Activated CD8-positive, alpha-beta memory T cell treated with anti-CD3 and anti-CD28 coated beads for 24 hours (primary cell): ENCODE results near the gene GNAQ.

Experiments used
- DNase-seq: peaks from one replicate; pipeline ENCODE4 v3.0.0-alpha.2; 2020

GNAQ gene

DNA sequence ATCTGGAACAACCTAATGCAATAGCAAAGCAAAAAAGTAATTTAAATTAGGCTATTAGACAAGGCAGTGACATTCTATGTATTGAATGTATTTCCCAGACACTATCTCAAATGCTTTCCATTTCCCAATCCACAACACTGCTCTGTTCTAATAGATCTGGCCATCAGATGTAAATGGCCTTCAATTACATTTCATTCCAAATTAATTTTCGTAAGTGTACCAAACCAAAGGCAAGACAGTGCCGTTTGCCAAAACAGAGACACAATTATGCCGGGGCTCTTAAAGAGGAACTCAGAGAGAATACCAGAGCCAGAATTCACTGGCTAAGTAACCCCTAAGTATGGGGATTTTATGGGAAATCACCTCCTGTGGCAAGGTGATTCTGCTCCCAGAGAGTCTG lies 63.1 kb downstream of the GNAQ start:
- DNase-seq, result no peak

DNA sequence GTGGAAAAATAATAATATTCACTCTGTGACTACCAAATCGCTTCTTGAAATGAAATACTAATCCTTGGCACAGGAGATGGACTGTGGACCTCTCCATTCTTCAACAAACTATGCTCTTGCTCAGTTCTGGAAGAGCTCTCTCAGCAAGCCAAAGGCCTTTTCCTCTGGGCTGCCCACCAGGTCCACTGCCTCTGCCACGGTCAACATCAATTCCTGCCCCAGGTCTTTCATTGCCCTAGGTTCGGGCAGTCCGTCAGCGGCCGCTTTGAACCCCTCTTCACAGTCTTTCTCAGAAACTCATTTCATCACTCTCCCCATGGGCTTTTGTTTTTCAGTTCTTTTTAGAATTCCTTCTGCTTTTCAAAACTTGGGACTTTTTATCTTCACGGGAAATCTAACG lies 64.9 kb downstream of the GNAQ start:
- no peak for DNase-seq

DNA sequence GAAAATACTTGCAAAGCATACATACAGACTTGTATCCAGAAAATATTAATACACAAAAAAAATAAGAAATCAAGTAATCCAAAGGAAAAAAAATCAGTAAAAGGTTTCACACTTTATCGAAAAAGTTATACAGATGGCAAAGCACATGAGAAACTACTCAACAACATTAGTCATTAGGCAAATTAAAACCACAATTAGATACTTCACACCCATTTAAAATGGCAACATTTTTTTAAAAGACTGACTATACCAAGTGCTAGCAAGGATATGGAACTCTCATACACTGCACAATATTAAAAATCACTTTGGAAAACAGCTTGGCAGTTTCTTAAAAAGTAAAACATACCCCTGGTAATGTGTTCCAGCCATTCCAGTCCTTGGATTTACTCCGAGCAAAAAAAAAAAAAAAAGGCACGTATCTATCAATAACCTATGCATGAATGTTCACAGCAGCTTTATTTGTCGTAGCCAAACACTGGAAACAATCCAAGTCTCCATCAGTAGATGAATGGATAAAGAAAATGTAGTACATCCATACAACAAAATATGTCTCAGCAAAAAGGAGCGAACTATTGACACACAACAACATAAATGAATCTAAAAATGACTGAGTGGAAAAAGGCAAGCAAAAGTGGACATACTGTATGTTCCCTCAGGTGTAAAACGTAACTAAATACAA lies 66.0 kb downstream of the GNAQ start:
- no peak for DNase-seq

DNA sequence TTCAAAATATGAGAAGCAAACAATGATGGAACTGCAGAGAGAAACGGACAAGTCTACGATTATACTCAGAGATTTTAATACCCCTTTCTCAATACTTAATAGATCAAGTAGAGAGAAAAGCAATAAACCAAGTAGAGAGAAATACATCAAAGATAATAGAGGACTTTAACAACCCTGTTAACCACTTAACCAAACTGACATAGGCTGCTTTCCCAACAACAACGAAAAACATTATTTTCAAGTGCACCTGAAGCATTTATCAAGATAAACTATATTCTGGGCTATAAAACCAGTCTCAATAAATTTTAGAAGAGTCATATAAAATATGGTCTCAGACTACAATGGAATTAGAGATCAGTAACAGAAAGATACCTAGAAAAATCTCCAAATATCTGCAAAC lies 67.4 kb downstream of the GNAQ start:
- DNase-seq, result no peak

DNA sequence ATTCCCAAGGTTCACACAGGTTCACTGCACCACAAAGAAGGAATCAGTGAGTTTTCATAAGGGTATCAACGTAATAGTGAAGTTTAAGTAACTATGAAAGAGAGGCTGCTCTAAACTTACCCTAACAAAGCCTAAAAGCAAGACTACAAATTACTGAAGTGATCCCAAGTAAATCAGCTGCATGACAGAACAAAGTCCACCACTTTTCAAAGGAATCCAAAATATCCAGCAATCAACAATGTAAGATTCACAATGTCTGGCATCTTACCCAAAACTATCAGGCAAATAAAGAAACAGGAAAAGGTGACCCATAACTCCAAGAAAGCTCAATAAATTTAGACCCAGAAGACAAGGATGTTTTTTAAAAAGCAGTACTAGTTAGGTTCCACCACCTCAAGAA lies 70.1 kb downstream of the GNAQ start:
- no peak for DNase-seq

DNA sequence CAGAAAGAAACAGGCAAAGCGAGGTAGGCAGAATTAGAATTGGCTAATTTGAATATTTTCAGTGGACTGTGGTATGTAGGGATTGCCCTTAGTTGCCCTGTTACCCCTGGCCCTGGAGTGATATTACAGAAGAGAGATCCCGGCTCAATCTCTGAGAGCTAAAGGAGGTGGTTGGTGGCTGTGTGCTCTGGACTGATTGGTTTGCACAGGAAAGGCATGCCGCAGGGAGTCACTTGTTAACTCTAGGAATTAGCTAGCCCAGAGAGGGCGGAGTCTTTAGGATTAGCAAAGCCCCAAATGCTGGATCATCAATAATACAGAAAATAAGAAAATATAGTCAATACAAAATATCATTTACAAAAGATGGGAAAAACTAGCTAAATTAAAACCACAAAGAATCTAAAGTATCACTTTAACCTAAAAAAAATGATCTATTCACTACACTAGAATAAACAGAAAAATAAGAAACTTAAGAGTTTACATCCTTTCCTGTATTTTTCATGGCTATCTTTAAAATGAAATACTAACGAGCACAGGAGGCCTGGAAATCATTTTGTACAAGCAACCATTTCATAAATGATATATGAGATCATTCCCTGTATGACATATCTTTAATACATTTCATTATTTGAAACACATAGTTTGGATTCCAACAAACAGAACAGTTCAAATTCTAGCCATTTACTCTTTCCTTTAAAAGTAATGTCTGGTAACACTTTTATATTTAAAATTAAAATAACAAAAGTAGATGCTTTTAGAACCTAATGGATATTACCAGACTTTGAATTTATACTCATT lies 71.1 kb downstream of the GNAQ start:
- no peak for DNase-seq

DNA sequence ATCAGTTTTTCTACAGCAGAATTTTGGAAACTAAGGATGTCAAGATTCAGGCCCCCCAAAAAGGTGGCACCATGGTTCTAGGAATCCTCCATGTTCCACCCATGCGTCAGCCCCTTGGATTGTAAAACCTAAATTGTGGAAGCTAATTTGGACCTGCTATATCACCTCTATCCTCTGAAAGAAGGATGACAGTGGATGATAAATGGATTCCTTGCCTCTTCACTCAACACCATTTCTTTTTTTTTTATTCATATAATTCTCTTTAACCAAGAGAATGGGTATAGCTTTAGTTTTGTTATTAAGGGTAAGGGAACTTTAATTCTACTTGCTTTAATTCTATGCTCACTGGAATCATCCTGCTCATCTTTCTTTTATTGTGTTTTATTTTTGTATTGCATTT lies 71.8 kb downstream of the GNAQ start:
- DNase-seq, result no peak

DNA sequence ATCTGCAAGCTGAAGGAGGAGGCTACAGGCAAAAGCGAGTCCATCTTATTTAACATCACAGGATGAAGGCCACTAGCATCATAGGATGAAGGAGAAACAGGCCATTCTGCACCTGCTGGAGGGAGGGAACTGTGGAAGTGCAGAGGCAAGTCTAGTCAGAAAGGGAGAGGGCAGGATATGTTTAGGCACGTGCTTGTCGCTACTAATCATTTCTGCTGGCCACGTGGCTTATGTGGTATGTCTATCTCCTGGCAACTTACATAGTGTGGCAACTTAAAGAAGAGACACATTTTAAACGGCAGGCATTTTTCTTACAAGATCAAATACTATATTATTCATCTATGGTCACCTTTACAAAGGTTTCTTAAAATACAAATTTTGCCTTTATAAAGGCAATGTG lies 74.0 kb downstream of the GNAQ start:
- no peak for DNase-seq

DNA sequence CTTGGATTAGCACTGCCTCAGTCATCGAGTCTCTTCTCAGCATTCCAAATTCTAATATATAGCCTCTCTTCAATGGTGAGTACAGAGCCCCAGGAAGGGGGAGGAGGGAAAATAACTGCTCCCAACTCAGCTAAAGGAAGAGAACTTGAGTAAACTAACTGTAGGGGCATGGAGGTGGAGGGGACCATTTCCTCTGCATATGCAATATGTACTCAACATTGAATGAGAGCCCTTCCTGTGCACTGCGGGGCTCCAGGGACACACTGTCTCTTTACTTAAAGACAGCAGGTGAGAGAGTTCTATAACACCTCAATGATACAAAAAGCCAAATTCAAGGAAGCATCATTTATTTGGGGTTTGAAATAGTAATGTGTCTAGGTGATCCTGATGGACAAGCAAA lies 75.1 kb downstream of the GNAQ start:
- DNase-seq, result no peak

DNA sequence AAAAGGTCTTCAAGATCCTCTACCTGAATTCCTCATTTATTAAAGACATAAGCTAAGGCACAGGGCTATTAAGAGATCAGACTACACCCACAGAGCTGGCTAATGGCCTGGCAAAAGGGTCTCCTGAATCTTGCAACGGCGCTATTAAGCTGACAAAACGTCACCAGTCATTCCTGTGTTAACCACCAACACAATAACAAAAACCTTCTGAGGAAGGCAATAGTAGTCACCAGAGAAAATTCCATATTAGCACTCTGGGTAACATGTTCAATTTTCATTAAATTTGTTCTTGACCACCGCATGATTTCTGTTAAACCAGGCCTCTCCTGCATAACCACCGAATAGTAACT lies 77.0 kb downstream of the GNAQ start:
- no peak for DNase-seq

DNA sequence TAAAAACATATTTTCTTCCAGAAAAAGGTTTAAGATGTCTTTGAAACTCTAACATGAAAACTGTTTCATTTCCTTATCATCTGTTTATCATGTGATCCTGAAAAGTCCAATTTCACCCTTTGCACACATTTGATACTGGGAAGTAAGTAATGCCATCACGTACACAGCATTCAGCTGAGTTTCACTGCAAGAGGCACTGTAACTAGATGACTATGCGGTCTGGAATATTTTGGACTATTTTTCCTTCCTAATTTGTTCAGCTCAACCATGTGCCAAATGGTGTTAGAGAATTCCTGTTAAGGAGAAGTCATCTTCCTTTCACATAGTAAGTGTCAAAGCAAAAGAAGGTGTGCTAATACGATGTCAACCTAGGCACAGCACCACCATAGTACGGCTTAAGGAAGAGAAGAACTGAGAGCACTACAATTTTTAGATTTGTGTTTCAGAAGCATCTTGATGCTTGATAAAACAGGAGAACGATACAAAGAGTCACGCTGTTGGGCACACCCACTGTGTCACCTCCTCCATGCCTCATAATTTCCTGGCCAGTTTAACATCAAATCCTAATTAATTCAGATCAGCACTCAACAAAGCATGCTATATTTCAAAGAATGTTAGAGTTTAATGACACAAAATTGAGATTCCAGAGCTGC lies 77.5 kb downstream of the GNAQ start:
- no peak for DNase-seq

DNA sequence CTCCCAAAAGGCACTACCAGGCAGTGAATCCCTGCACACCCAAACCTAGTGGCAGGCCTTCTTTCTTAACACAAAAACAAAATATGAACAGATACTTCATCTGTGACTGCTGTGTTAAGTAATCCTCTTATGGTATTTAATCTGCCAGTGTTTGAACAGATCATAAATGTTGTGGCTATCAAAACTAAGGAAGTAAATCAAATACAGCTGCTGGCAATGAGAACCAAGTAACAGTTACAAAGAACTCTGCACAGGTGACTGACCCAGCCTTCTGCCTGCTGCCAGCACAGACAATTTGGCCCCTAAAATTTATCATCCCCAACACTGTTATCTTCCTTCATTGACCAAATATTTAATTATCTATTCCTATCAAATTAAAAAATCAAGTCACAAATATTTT lies 78.0 kb downstream of the GNAQ start:
- DNase-seq, result no peak

DNA sequence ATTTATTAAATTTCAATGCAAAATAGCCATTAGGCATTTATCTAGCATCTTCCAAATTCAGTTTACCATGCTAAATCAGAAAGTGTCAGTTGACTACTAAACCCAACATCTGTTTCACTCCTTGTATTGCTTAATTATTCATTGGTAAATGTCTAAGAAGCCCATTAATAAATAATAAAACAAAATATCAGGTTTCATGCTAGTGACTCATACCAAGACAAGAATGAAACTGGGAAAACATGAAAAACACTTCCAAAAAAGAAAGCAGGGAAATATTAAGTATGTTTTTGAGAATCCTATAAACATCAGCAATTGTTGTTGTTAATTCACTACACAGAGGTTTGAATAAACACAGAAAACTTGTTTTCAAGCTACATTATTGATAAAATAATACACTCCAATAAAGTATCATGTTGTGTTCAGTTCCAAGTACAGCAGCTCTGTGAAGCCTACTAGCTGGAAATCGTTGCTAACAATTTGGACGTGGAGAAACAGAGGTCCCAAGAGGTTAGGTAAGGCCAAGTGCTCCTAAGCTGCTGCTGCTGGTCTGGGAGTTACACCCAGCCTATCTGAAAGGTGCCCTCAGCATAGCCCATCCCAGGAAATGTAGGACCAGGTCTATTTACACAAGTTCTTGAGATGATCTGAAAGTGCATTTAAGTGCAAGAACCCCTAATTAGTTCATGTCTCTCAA lies 78.8 kb downstream of the GNAQ start:
- DNase-seq, result no peak

DNA sequence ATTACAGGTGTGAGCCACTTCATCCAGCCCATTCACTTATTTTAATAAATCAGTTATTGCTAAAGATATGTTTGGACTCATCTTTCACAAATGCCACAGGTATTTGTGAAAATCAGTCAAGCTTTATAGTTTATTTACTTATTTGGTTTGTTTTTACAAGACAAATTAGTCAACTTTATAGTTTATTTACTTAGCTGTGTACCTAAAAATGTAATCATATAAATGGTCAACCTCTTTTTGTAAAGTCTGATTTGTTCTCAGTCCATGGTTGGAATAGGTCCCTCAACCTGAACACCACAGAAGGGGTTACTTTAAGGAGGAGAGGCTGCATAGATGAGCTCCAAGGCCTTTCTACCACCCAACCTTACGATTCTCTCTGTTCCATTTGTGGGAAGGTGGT lies 80.2 kb downstream of the GNAQ start:
- DNase-seq, result no peak

DNA sequence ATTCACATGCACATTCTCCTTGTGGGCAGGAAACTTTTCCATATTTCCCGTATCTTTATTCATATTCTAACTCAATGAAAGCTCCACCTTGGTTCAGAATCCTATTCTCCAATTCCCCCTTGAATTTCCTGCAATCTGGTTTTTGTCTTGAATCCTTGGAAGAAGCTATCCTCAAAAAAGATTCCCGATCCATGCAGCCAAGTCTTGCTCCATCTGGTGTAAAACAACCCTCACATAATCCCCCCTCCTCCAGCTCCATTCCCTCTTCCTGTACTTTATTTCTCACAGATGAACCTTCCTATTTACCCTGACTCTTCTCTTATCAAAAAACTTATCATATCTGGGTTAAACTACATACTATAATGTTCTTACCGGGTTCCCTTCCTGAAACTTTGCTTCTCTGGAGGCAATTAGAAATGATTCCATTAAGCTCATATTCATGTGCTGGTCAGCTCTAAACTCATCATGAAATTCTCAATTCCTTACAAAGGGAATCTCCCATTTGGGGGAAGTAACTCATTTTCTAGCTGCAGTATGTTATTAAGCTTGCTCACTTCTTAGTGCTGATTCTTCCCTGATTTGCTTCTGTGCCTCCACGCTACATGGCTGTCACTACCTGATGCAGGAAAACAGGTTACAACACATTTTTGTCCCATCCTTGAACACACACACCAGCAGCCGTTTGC lies 81.7 kb downstream of the GNAQ start:
- DNase-seq, result no peak

DNA sequence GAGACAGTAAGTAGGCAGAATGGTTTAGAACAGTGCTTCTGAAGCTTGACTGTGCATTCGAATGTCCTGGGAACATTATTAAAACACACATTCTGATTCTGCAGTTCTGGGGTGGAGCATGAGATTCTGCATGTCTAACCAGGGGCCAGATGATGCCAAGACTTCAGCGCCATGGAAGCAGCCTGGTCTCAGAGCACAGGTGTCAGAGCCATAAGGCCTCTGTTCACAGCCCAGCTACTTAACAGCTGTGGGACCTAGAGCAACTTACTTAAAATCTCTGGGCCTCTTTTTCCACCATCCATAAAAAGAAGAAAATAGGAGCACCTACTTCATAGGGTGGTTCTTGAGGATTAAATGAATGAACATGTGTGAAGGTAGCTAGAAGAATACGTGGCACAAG lies 84.0 kb downstream of the GNAQ start:
- DNase-seq, result no peak

DNA sequence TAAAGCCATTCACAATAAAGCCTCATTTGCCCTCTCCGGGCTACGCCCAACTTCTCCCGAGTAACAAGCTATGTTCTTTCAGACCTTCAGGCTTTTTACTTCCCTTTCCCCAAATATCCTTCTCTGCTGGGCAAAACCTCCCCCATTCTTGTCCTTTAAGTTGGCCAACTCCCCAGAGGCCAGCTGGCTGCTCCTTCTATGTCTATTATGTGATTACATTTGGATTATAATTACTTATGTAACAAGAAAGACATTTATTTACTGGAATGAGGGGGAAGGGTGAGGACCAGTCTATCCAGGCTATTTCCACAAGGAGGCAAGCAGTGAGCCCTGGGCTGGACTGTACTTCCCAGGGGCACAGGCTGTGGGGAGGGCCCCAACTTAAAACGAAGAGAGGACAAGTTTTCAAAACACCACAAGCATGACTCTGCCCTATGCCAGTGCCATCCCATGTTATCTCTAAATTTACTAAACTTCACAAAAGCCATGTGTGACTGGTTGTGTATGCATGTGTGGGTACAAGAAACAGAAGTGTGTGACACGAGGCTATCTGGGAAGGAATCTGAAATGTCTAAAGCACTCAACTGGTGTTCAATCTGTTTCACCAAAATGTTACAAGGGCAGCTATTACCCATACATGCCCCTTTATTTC lies 84.5 kb downstream of the GNAQ start:
- DNase-seq, result no peak

DNA sequence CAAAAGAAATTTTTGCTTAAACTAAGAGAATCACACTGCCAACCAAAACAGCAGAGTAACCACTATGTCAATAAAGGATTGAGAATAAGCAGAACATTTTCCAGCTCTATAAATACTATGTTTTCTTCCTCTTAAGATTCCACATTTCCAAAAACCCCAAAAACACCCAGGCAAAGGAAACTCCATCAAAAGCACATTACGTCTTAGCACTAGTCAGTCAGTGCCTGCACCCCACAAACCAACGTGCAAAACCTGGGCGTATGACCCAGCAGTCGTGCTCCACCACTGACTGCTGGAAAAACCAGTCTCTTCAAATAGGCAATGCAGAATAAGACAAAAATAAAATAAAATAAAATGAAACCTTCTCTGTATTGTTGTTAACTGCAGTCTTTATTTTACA lies 85.3 kb downstream of the GNAQ start:
- DNase-seq, result no peak

DNA sequence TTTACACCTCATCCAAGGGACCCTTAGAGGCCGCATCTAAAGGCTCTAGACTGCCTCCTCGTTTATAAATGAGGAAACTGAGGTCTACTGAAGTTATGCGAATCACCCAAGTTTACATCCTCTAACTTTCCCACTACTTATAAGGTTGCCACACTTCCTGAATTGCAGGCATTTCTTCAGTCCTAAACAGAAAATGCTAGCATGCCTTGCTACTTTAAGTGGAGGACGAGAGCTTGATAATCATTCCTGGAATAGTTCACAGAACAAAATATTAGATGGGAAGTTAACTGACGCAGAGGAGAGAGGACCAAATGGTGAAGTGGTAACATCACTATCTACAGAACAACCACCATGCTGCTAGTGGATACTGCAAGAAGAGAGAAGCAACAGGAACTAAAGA lies 85.8 kb downstream of the GNAQ start:
- DNase-seq, result no peak

DNA sequence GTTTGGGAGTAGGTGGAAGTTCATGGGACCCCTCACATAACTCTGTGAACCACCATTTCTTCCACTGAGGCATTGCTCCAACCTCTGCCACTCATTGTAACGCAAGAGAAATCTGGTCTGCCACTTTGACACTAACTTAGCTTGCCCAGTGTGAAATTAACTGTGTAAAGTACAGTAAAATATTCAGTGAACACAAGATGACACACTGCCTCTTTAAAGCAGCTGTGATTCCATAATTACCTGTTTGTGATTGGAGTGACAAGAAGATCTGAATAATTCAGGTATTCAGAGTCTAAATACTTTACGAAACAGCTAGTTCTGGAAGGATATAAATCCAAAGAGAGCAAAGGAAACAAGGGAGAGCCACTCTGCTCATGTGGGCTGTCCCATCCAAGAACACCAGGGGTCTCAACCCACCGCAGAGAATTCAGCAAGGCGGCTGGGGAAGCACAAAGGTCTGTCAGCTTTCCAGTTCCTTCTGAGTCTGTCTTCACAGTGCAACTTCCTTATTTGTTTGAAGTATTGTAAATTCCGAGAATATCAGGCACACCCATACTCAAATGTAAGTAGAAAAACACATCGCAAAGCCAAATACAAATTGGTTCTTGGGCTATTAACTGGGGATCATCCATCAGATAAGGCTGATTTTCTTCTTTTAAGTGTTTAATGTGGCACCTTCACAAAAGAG lies 86.9 kb downstream of the GNAQ start:
- no peak for DNase-seq

DNA sequence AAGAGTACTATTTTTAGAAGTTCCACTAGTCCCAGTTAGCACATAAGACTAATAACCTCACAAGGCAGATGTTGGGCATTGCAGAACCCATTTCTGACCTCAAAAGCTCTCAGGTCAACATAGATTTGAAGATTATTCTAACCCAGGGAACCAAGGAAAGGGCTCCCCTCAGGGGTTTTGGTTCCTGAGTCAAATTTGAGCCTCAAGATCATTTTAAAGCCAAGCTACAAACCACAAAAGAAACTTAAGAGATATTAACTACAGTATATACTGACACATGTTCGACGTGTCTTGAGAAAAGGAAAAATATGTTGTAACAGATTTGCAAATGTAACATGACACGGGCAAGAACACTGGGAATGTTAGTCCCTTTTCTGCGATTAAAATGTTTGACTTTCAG lies 88.6 kb downstream of the GNAQ start:
- DNase-seq, result no peak

DNA sequence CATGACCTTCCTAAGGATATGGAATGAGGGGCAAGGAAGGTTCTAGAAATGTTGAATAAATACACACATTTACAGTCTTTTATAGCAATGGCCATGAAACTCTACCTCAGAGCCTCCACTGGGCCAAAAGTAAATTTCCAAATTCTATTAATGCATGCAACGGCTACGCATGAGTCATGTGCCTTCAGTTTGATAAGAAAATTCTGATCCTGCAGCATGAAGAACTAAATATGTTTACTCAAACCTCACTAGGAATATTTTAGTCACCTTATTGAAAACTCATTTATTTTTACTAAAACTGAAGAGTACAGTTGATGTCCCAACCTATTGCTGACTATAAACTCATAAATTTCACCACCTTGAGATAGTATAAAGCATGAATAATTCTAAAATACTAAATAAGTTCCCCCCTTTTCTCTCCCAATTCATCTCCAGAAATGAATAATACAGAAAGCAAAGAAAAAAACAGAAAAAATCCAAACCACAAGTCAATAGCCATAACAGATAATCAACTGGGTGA lies 92.4 kb downstream of the GNAQ start:
- no peak for DNase-seq
